Measurements from ENCODE around the gene ADAMTS17. TPM values are rescaled to one million over a fixed set of nuclear protein-coding genes. Genes with fewer than 3 reads are reported as not detected.

Gene ADAMTS17
- total and polyA plus RNA-seq, 3 donors from 2014 or later = 6.8 to 17.8 (median 12.4) TPM

DNA sequence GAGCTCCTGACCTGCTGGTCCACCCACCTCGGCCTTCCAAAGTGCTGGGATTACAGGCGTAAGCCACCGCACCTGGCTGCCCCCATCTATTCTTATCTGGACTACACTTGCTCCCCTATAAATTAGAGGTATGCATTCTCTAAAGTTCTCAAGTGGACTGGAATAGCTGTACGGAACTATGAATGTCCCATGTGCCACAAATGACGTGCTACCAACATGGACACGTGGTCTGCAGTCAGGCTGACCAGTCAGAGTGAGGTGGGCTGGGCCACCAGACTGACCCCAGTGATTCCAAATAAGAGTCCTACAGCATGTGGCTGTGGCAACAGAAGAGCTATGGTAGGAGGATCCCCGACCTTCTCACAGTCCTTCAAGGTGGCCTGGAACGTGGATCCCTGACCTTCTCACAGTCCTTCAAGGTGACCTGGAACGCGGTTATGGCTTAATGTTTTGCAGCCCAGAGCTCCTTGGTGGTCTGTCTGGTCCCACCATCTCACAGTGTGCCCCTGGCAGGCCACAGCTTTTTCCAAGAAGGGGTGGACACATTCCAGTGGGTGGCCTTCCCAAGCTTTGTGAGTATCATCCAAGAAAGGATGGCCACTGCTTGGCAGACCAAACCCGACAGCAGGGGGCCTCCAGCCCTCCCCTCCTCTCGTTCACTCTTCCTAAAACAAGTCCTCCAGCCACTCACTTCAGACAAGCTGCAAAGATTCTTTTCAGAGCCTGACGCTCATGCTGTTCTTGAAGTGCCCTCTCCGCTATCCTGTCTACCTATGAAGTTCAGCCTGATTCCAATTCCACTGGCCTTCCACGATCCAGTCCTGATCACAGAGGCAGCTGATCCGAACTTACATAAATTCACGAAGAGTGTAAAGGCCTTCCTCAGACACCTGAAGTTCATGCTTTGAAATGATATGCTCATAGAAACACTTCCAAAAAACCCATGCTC lies 4.4 kb downstream of the ADAMTS17 start:
- Histone ChIP-seq H3K27me3 (no peaks in the 10 kb centered on the region), H3K27ac (no peak overlapping the region), H3K9me3 (no peaks in the 10 kb centered on the region), H3K4me3 (no peak overlapping the region), H3K36me3 (ENCODE audit: low read depth, missing control alignments) (no peaks in the 10 kb centered on the region), H3K4me1 (no peaks in the 10 kb centered on the region)
- DNase-seq = no peak
- intact Hi-C loops (cut with DNase I; ENCODE audit: low total_unique reads) = loop anchor here (5.0 to 10.0 kb wide), 2 partner anchors 383 to 405 kb away; no protein-coding TSS in a partner anchor
- no peak for TF ChIP-seq POLR2A (IDR thresholded peaks at IDR 0.05)
- TF ChIP-seq, protein P1, sequence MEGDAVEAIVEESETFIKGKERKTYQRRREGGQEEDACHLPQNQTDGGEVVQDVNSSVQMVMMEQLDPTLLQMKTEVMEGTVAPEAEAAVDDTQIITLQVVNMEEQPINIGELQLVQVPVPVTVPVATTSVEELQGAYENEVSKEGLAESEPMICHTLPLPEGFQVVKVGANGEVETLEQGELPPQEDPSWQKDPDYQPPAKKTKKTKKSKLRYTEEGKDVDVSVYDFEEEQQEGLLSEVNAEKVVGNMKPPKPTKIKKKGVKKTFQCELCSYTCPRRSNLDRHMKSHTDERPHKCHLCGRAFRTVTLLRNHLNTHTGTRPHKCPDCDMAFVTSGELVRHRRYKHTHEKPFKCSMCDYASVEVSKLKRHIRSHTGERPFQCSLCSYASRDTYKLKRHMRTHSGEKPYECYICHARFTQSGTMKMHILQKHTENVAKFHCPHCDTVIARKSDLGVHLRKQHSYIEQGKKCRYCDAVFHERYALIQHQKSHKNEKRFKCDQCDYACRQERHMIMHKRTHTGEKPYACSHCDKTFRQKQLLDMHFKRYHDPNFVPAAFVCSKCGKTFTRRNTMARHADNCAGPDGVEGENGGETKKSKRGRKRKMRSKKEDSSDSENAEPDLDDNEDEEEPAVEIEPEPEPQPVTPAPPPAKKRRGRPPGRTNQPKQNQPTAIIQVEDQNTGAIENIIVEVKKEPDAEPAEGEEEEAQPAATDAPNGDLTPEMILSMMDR (IDR thresholded peaks at IDR 0.05) = no peak
- 91 to 95% methylated on average over 15 to 16 of the region's 17 CpGs for WGBS, 2 donors

- no peak for TF ChIP-seq POLR2A (IDR thresholded peaks at IDR 0.05)
- no peaks in the 10 kb centered on the region for H3K36me3 ChIP-seq (ENCODE audit: low read depth, missing control alignments)
- DNase-seq = no peak
- no peaks in the 10 kb centered on the region for H3K27me3 ChIP-seq
- no peaks in the 10 kb centered on the region for H3K4me1 ChIP-seq
- intact Hi-C loops (cut with DNase I; ENCODE audit: low total_unique reads) = loop anchor here (5.0 to 10.0 kb wide), 2 partner anchors 381 to 404 kb away; no protein-coding TSS in a partner anchor
- H3K27ac ChIP-seq = no peak overlapping the region
- H3K4me3 ChIP-seq = no peak overlapping the region
- no peaks in the 10 kb centered on the region for H3K9me3 ChIP-seq
- WGBS, 2 donors = 78 to 82% methylated on average over 6 of the region's 6 CpGs
These were observed 5.7 kb downstream of the ADAMTS17 start for GRCh38 chr15:100336061-100336460.

DNA sequence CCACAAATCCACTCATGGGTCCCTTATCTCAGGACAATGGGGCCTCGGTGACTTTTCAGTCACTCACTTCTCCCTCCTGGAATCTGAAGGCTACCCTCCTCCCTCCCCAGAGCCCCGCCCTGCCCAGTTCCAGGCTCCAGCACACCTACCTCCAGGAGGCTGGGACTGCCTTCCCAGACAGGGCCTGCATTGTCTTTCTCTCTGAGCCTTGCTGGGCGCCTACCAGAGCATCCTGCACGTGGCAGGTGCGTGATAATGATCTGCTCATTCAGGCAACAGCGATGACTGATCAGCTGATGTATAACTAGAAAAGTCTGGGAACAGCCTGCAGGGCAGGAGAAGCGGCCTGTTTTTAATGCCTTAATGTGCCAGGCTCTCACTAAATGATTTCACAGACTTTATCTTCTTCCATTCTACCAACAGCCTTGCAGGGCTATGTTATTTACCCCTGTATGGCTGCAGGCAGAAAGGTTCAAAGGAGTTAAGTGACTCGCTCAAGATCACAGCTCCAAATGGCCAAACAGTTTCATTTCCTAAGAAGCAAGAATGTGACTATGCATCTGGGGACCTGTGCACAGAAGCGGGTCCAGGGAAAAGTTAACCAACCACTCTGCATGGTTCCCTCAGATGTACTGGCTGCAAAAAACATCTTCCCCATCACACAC lies 6.3 kb downstream of the ADAMTS17 start:
- TF ChIP-seq POLR2A (IDR thresholded peaks at IDR 0.05) = no peak
- TF ChIP-seq, protein P1 (IDR thresholded peaks at IDR 0.05) = no peak
- Histone ChIP-seq H3K27ac (no peak overlapping the region), H3K4me1 (no peaks in the 10 kb centered on the region), H3K9me3 (no peaks in the 10 kb centered on the region), H3K36me3 (ENCODE audit: low read depth, missing control alignments) (no peaks in the 10 kb centered on the region), H3K27me3 (no peaks in the 10 kb centered on the region), H3K4me3 (no peak overlapping the region)
- WGBS, 2 donors = 87 to 92% methylated on average over 9 of the region's 9 CpGs
- intact Hi-C loops (cut with DNase I; ENCODE audit: low total_unique reads) = loop anchor here (5.0 to 10.0 kb wide), 2 partner anchors 381 to 403 kb away; no protein-coding TSS in a partner anchor
- DNase-seq = no peak

- H3K27me3 ChIP-seq = no peaks in the 10 kb centered on the region
- H3K27ac ChIP-seq = no peak overlapping the region
- WGBS, 2 donors = 79 to 83% methylated on average over 11 of the region's 11 CpGs
- no peak for DNase-seq
- no peaks in the 10 kb centered on the region for H3K9me3 ChIP-seq
- intact Hi-C loops (cut with DNase I; ENCODE audit: low total_unique reads) = loop anchor here (5.0 to 10.0 kb wide), 2 partner anchors 380 to 403 kb away; no protein-coding TSS in a partner anchor
- no peaks in the 10 kb centered on the region for H3K4me1 ChIP-seq
- TF ChIP-seq, protein P1 (IDR thresholded peaks at IDR 0.05) = no peak
- no peak for TF ChIP-seq POLR2A (IDR thresholded peaks at IDR 0.05)
- no peaks in the 10 kb centered on the region for H3K36me3 ChIP-seq (ENCODE audit: low read depth, missing control alignments)
- H3K4me3 ChIP-seq = no peak overlapping the region
These were observed 6.9 kb downstream of the ADAMTS17 start for GRCh38 chr15:100334905-100335304.

- intact Hi-C loops (cut with DNase I; ENCODE audit: low total_unique reads) = loop anchor here (10.0 kb wide), 1 partner anchor 380 kb away; no protein-coding TSS in a partner anchor
- Histone ChIP-seq H3K27me3 (no peaks in the 10 kb centered on the region), H3K27ac (no peak overlapping the region), H3K36me3 (ENCODE audit: low read depth, missing control alignments) (no peaks in the 10 kb centered on the region), H3K4me1 (no peaks in the 10 kb centered on the region), H3K9me3 (no peaks in the 10 kb centered on the region), H3K4me3 (no peak overlapping the region)
- TF ChIP-seq, protein P1 (IDR thresholded peaks at IDR 0.05) = no peak
- no peak for TF ChIP-seq POLR2A (IDR thresholded peaks at IDR 0.05)
- 88 to 90% methylated on average over 17 to 19 of the region's 19 CpGs for WGBS, 2 donors
- DNase-seq = no peak
These were observed 7.3 kb downstream of the ADAMTS17 start for GRCh38 chr15:100334456-100334855.

Data from testis (tissue), 3 donors.